ENCODE results near the gene NUCB1.

- TF ChIP-seq CTCF (IDR thresholded peaks at IDR 0.05; ENCODE audit: low read depth, low read length): no peak
- no peak for TF ChIP-seq POLR2A (IDR thresholded peaks at IDR 0.05; ENCODE audit: extremely low read depth, insufficient read length)
- TF ChIP-seq MYC (IDR thresholded peaks at IDR 0.05; ENCODE audit: low read depth, low read length): no peak
Observed at GRCh38 chr19:48862827-48863226, 37.3 kb upstream of the NUCB1 start.
